Smooth muscle cell (in vitro differentiated cells): ENCODE results near the gene PRAME. TPM values are rescaled to one million over a fixed set of nuclear protein-coding genes. Genes with fewer than 3 reads are reported as not detected.
A peak's percentile ranks its signal among the peaks of the same experiment; 100 is the strongest.

Experiments
- DNase-seq: peaks from one replicate; lab custom pipeline; 2025; ENCODE audit not compliant: unreplicated experiment; lab: John Stamatoyannopoulos, UW
- H2AFZ ChIP-seq: fragments of 200-600 bp; sonication (generic); 2 replicates; pipeline ENCODE4 v1.6.0; 2016; ENCODE audit warnings: antibody characterized with exemption, low read depth, mild to moderate bottlenecking
- H3F3A ChIP-seq: fragments of 200-600 bp; sonication (generic); 2 replicates; pipeline ENCODE4 v1.6.0; 2017; ENCODE audit warnings: antibody characterized with exemption, low read depth
- H3K27ac ChIP-seq: fragments of 200-600 bp; sonication (generic); 2 replicates; pipeline ENCODE4 v1.5.1; 2016; ENCODE audit warnings: low read depth, mild to moderate bottlenecking
- H3K27me3 ChIP-seq: fragments of 200-600 bp; sonication (generic); 2 replicates; pipeline ENCODE4 v1.6.1; 2016; ENCODE audit warnings: low read depth, mild to moderate bottlenecking
- H3K36me3 ChIP-seq: fragments of 200-600 bp; sonication (generic); 2 replicates; pipeline ENCODE4 v1.5.1; 2016; ENCODE audit warnings: low read depth
- H3K4me1 ChIP-seq: fragments of 200-600 bp; sonication (generic); 2 replicates; pipeline ENCODE4 v1.5.1; 2016; ENCODE audit warnings: low read depth
- H3K4me2 ChIP-seq: fragments of 200-600 bp; sonication (generic); 2 replicates; pipeline ENCODE4 v1.6.0; 2016; ENCODE audit warnings: mild to moderate bottlenecking
- H3K4me3 ChIP-seq: fragments of 200-600 bp; sonication (generic); 2 replicates; pipeline ENCODE4 v1.5.1; 2016; ENCODE audit warnings: mild to moderate bottlenecking
- H3K79me2 ChIP-seq: fragments of 200-600 bp; sonication (generic); 2 replicates; pipeline ENCODE4 v1.6.0; 2016; ENCODE audit warnings: low read depth, mild to moderate bottlenecking
- H3K9ac ChIP-seq: fragments of 200-600 bp; sonication (generic); 2 replicates; pipeline ENCODE4 v1.6.0; 2016; ENCODE audit warnings: low read depth
- H3K9me3 ChIP-seq: fragments of 200-600 bp; sonication (generic); replicated peaks from 2 replicates; pipeline ENCODE4 v1.5.1; 2016; ENCODE audit warnings: low read depth
- H4K20me1 ChIP-seq: fragments of 200-600 bp; sonication (generic); 2 replicates; pipeline ENCODE4 v1.6.0; 2016; ENCODE audit warnings: low read depth
- WGBS: methylation state at CpG from one replicate; pipeline ENCODE4 v1.1.7; 2016; ENCODE audit warnings: low lambda C conversion rate; 5-methylcytosine and 5-hydroxymethylcytosine counted together
- polyA plus RNA-seq: library from polyadenylated mRNA; unstranded; fragments of >200 nt; fragmentation: Nextera tagmentation; extraction: Ambion mirVana; gene quantifications from 2 replicates; pipeline ENCODE4 v1.2.1, GENCODE V29; 2016
- small RNA-seq: library from RNA; depleted of rRNA; stranded (forward); fragments of <200 nt; gene quantifications from one replicate; pipeline ENCODE3, GENCODE V24; 2014
- total RNA-seq: library from RNA; depleted of rRNA; stranded (reverse); fragments of >200 nt; gene quantifications from 2 replicates; pipeline ENCODE4 v1.2.3, GENCODE V29; 2014
- TF ChIP-seq, protein P1 (sequence below): fragments of 200-600 bp; sonication (generic); IDR thresholded peaks from 2 replicates; pipeline ENCODE4 v1.5.1; 2017; ENCODE audit warnings: borderline replicate concordance, mild to moderate bottlenecking, antibody characterized with exemption; ENCODE audit not compliant: insufficient read depth, poor library complexity, severe bottlenecking

PRAME gene
- total and polyA plus RNA-seq, 2 experiments from 2014 or later, result not detected

DNA sequence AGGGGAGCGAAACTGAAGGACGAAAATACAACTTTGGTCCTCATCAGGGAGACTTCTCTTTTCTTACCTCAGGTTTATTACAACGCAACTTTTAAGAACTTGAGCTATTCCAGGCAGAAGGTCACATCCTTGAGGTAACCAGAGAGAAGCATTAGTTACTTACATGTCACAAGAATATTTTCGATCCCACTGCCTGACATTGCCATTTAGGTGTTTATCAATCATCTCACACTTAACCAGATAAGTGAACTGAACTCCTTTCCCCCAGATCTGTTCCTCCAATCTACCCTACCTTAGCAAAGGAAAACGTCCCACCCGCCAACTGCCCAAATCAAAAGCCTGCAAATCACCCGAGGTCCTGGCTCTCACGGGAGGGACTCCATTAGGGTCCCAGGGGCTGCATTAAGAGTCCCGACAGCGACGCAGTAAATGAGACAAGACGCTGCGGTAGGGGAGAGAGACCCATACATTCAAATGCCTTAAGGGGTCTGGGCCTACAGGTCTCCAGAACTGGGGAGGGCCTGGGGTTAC, 51.3 kb downstream of the PRAME start:
- Histone ChIP-seq H3K27me3 (peaks cover 17% of the 10 kb centered on the region), H2AFZ (peak overlapping the region; percentile 96), H3K9ac (peak overlapping the region; percentile 66), H3K4me2 (peak overlapping the region; percentile 98), H3K4me1 (peaks cover 9% of the 10 kb centered on the region), H4K20me1 (no peaks in the 10 kb centered on the region), H3K4me3 (peak overlapping the region; percentile 80), H3K9me3 (no peaks in the 10 kb centered on the region), H3K79me2 (no peaks in the 10 kb centered on the region), H3K36me3 (no peaks in the 10 kb centered on the region), H3F3A (no peaks in the 10 kb centered on the region), H3K27ac (no peak overlapping the region)
- WGBS, result 30% methylated on average over 13 of the region's 13 CpGs
- no peak for DNase-seq
- TF ChIP-seq, protein P1, sequence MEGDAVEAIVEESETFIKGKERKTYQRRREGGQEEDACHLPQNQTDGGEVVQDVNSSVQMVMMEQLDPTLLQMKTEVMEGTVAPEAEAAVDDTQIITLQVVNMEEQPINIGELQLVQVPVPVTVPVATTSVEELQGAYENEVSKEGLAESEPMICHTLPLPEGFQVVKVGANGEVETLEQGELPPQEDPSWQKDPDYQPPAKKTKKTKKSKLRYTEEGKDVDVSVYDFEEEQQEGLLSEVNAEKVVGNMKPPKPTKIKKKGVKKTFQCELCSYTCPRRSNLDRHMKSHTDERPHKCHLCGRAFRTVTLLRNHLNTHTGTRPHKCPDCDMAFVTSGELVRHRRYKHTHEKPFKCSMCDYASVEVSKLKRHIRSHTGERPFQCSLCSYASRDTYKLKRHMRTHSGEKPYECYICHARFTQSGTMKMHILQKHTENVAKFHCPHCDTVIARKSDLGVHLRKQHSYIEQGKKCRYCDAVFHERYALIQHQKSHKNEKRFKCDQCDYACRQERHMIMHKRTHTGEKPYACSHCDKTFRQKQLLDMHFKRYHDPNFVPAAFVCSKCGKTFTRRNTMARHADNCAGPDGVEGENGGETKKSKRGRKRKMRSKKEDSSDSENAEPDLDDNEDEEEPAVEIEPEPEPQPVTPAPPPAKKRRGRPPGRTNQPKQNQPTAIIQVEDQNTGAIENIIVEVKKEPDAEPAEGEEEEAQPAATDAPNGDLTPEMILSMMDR, result no peak

DNA sequence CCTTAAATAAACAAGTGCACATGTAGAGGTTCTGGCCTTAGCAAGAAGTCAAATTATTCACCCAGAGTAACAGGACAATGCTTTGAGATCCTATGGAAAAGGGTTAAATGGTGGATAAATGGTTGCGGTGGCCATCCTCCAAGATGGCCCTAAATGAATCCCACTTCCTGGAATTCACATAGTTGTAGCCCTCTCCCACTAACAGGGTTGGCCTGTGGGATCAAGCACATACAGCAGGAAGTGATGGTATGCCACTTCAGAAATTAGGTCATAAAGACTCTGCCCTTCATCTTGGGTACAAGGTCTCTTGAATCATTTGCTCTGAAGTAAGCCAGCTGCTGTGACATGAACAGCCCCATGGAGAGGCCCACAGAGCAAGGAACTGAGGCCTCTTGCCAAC, 52.3 kb downstream of the PRAME start:
- H3K9ac ChIP-seq, result no peak overlapping the region
- no peak overlapping the region for H3K4me3 ChIP-seq
- no peaks in the 10 kb centered on the region for H3K36me3 ChIP-seq
- peaks cover 9% of the 10 kb centered on the region for H3K4me1 ChIP-seq
- H3K27ac ChIP-seq, result no peak overlapping the region
- TF ChIP-seq, protein P1, result no peak
- H3F3A ChIP-seq, result no peaks in the 10 kb centered on the region
- no peaks in the 10 kb centered on the region for H4K20me1 ChIP-seq
- no peaks in the 10 kb centered on the region for H3K79me2 ChIP-seq
- 100% methylated on average over 1 of the region's 1 CpG for WGBS
- peaks cover 6% of the 10 kb centered on the region for H3K27me3 ChIP-seq
- no peak for DNase-seq
- H3K9me3 ChIP-seq, result no peaks in the 10 kb centered on the region
- no peak overlapping the region for H2AFZ ChIP-seq
- no peak overlapping the region for H3K4me2 ChIP-seq

DNA sequence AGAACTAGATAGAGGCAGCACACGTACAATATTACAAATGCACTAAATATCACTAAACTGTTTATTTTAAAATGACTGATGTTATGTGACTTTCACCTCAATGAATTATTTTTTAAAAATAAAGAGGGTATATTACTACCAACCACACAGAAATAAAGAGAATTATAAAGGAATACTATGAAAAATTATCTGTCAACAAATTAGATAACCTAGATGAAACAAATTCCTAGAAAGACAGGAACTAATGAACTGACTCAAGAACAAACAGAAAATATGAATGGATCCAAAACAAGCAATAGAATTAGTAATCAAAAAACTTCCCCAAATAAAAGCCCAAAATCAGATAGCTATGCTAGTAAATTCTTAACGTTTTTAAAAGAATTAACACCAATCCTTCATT, 60.8 kb downstream of the PRAME start:
- no peak for DNase-seq
- Histone ChIP-seq H3K9ac (no peak overlapping the region), H3K27me3 (no peaks in the 10 kb centered on the region), H3K4me3 (no peak overlapping the region), H4K20me1 (no peaks in the 10 kb centered on the region), H3F3A (no peaks in the 10 kb centered on the region), H3K27ac (no peak overlapping the region), H3K4me2 (no peak overlapping the region), H2AFZ (no peak overlapping the region), H3K4me1 (no peaks in the 10 kb centered on the region), H3K9me3 (no peaks in the 10 kb centered on the region), H3K36me3 (no peaks in the 10 kb centered on the region), H3K79me2 (no peaks in the 10 kb centered on the region)
- 89% methylated on average over 2 of the region's 2 CpGs for WGBS
- TF ChIP-seq, protein P1, result no peak

Small RNA genes within 50 kb of the gene (small RNA-seq; reads per million reads assigned to genes)
- gene IGLV2-34, result not detected

Other genes with a start within 250 kb of the PRAME start
- 3.3 and 4.3 TPM in 2 replicates for gene ZNF280B, start 50.5 kb downstream of the PRAME start, total RNA-seq
- gene ZNF280B, start 50.5 kb downstream of the PRAME start, polyA plus RNA-seq, result 2.2 and 3.0 TPM in 2 replicates
- gene ZNF280A, start 39.0 kb downstream of the PRAME start, total RNA-seq, result not detected in 2 replicates
- 0.21 TPM in 1 of 2 replicates, not detected in the other for gene ZNF280A, start 39.0 kb downstream of the PRAME start, polyA plus RNA-seq
- not detected in 2 replicates for gene GGTLC2, start 85.3 kb upstream of the PRAME start, total RNA-seq
- gene GGTLC2, start 85.3 kb upstream of the PRAME start, polyA plus RNA-seq, result not detected in 2 replicates